ENCODE measurements around the gene XRN2. TPM values are rescaled to one million over a fixed set of nuclear protein-coding genes. Genes with fewer than 3 reads are reported as not detected.
"Not testable (repeated sequence)": the region's sequence is repeated elsewhere in the genome, so short reads cannot be mapped to it uniquely, and the experiment has no call there.

Gene XRN2
- total RNA-seq, 4 donors from 2014 or later = 27.3 to 71.0 (median 29.9) TPM

DNA sequence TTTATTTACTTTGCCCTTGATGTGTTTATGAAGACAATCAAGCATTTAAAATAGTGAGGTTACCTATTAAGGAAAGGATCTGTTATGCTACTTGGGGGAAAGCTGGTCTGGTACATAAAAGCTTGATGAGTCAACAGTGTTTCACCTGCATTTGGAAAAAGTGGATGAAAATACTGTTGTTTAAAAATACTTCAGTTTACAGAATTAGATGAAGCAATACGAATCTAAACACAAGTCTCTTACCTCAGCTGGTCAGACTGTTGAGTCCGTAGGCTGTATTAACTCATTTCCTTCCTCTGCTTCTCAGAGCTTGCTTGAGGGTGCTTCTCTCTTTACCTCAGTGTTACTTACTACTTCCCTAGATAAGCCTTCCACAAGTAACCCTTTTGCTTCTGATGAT, 58.1 kb downstream of the XRN2 start:
- peaks cover 0 to 52% (median 0%) of the 10 kb centered on the region in 3 donors for H3K36me3 ChIP-seq
- no peaks in the 10 kb centered on the region for H3K27me3 ChIP-seq
- TF ChIP-seq, protein P1, sequence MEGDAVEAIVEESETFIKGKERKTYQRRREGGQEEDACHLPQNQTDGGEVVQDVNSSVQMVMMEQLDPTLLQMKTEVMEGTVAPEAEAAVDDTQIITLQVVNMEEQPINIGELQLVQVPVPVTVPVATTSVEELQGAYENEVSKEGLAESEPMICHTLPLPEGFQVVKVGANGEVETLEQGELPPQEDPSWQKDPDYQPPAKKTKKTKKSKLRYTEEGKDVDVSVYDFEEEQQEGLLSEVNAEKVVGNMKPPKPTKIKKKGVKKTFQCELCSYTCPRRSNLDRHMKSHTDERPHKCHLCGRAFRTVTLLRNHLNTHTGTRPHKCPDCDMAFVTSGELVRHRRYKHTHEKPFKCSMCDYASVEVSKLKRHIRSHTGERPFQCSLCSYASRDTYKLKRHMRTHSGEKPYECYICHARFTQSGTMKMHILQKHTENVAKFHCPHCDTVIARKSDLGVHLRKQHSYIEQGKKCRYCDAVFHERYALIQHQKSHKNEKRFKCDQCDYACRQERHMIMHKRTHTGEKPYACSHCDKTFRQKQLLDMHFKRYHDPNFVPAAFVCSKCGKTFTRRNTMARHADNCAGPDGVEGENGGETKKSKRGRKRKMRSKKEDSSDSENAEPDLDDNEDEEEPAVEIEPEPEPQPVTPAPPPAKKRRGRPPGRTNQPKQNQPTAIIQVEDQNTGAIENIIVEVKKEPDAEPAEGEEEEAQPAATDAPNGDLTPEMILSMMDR (IDR thresholded peaks at IDR 0.05) = no peak
- no peak for TF ChIP-seq POLR2A (IDR thresholded peaks at IDR 0.05)

DNA sequence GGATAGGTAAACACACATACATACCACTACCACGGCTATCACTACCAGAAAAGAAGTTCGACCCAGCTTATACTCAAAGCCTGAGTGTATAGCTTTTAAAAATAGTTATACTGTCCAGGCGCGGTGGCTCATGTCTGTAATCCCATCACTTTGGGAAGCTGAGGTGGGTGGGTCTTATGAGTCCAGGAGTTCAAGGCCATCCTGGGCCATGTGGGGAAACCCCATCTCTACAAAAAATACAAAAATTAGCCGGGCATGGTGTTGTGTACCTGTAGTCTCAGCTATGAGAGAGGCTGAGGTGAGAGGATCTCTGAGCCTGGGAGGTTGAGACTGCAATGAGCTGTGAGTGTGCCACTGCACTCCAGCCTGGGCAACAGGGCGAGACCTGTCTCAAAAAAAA, 61.3 kb downstream of the XRN2 start:
- no peaks in the 10 kb centered on the region for H3K9me3 ChIP-seq
- H3K4me3 ChIP-seq = no peak overlapping the region
- no peak for TF ChIP-seq POLR2A (IDR thresholded peaks at IDR 0.05)
- TF ChIP-seq, protein P1 (IDR thresholded peaks at IDR 0.05) = no peak
- no peaks in the 10 kb centered on the region for H3K27me3 ChIP-seq
- no peak overlapping the region for H3K27ac ChIP-seq
- peaks cover 0 to 3% (median 0%) of the 10 kb centered on the region in 4 donors for H3K4me1 ChIP-seq
- DNase-seq = no peak
- peaks cover 0 to 59% (median 0%) of the 10 kb centered on the region in 3 donors for H3K36me3 ChIP-seq

More for the DNA sequence above, 58.1 kb downstream of the XRN2 start:
- no peak for DNase-seq
- Histone ChIP-seq H3K9me3 (no peaks in the 10 kb centered on the region), H3K27ac (no peak overlapping the region), H3K4me1 (peaks cover 0 to 3% (median 0%) of the 10 kb centered on the region in 4 donors), H3K4me3 (no peak overlapping the region)

DNA sequence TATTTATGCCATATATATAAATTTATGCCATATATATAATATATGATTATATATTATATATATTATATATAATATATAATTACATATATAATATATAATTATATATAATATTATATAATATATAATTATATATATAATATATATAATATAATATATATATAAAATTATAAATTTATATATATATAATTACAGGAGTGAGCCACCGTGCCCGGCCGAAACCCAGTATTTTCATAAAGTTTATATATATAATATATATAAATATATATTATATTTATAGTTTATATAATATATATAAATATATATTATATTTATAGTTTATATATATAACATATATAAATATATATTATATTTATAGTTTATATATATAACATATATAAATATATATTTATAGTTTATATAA, 62.6 kb downstream of the XRN2 start:
- Histone ChIP-seq H3K9me3 (no peaks in the 10 kb centered on the region), H3K4me3 (no peak overlapping the region), H3K27me3 (no peaks in the 10 kb centered on the region), H3K4me1 (peaks cover 0 to 3% (median 0%) of the 10 kb centered on the region in 4 donors), H3K36me3 (peaks cover 0 to 52% (median 0%) of the 10 kb centered on the region in 3 donors), H3K27ac (no peak overlapping the region)
- TF ChIP-seq, protein P1 (IDR thresholded peaks at IDR 0.05) = no peak
- TF ChIP-seq POLR2A (IDR thresholded peaks at IDR 0.05) = no peak
- no peak for DNase-seq

DNA sequence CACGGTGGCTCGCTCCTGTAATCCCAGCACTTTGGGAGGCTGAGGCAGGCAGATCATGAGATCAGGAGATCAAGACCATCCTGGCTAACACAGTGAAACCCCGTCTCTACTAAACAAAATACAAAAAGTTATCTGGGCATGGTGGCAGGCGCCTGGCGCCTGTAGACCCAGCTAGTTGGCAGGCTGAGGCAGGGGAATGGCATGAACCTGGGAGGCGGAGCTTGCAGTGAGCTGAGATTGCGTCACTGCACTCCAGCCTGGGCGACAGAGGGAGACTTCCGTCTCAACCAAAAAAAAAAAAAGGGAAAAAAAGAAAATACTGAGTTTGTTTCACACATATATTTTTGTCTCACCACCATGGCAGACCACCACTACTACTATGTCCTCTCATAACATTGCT, 63.1 kb downstream of the XRN2 start:
- H3K4me1 ChIP-seq, H3K4me3 ChIP-seq, DNase-seq, H3K27me3 ChIP-seq, H3K27ac ChIP-seq, H3K9me3 ChIP-seq: not testable (repeated sequence)
- H3K36me3 ChIP-seq = peaks cover 0 to 52% (median 0%) of the 10 kb centered on the region in 3 donors

DNA sequence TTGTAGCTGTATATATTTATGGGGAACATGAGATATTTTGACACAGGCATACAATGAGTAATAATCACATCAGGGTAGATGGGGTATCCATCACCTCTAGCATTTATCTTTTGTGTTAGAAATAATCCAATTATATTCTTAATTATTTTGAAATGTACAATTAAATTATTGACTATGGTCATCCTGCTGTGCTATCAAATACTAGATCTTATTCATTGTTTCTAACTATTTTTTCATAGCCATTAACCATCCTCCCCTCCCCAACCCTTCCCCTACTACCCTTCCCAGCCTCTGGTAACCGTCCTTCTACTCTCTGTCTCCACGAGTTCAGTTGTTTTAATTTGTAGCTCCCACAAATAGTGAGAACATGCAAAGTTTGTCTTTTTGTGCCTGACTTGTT, 65.7 kb downstream of the XRN2 start:
- TF ChIP-seq POLR2A (IDR thresholded peaks at IDR 0.05) = no peak
- TF ChIP-seq, protein P1 (IDR thresholded peaks at IDR 0.05) = no peak
- no peaks in the 10 kb centered on the region for H3K4me1 ChIP-seq
- no peak overlapping the region for H3K27ac ChIP-seq
- H3K27me3 ChIP-seq = no peaks in the 10 kb centered on the region
- H3K4me3 ChIP-seq = no peak overlapping the region
- no peak for DNase-seq
- H3K36me3 ChIP-seq = peaks cover 0 to 37% (median 0%) of the 10 kb centered on the region in 3 donors
- H3K9me3 ChIP-seq = no peaks in the 10 kb centered on the region

DNA sequence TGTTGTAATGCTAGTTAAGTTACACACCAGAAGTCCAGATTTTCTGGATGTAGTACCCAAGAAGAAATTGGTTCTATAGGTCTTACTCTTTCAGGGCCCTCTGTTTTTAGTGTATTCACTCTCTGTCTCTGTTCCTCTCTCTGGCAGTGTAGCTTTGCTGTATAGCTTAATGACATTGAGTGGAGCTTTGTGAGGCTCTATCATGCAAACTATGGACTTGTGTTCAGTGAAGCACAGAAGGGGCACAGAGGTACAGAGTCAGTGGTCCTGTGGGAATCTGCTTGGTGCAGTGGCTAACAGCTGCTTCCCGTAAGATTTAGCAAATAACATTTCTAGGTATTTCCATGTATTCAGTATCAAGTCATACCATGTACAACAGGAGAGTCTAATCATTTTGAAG, 68.1 kb downstream of the XRN2 start:
- no peak for TF ChIP-seq POLR2A (IDR thresholded peaks at IDR 0.05)
- TF ChIP-seq, protein P1 (IDR thresholded peaks at IDR 0.05) = no peak
- no peaks in the 10 kb centered on the region for H3K9me3 ChIP-seq

More for the DNA sequence above, 68.1 kb downstream of the XRN2 start:
- Histone ChIP-seq H3K27ac (no peak overlapping the region), H3K4me3 (no peak overlapping the region), H3K36me3 (peaks cover 0 to 32% (median 0%) of the 10 kb centered on the region in 3 donors), H3K27me3 (no peaks in the 10 kb centered on the region), H3K4me1 (no peaks in the 10 kb centered on the region)
- DNase-seq = no peak

Measured in Peyer's patch (tissue), 4 donors.